Umbilical cord (tissue), 2 donors: ENCODE data around the gene FAM240A. TPM values are rescaled to one million over a fixed set of nuclear protein-coding genes. Genes with fewer than 3 reads are reported as not detected.
"Not testable (repeated sequence)": the region's sequence is repeated elsewhere in the genome, so short reads cannot be mapped to it uniquely, and the experiment has no call there.

ENCODE experiments used
- DNase-seq: peaks from one replicate; pipeline ENCODE4 v3.0.0-alpha.2; 2015; ENCODE audit warnings: low spot score
- total RNA-seq: library from RNA; depleted of rRNA; stranded (reverse); fragments of >200 nt; gene quantifications from one replicate; pipeline ENCODE4 v1.2.3, GENCODE V29; 2014; ENCODE audit warnings: low replicate concordance; ENCODE audit not compliant: insufficient read depth

The FAM240A gene
- total RNA-seq: 0.24 TPM

GRCh38 chr3:46612324-46612723 lies at the start of gene FAM240A:
Gene FAM240A (plus strand): TSS chr3:46612525. CDS start chr3:46612684, 159 bp downstream.
- DNase-seq: no peak

GRCh38 chr3:46564190-46565021 lies 47.9 kb upstream of the FAM240A start:
- no peak for DNase-seq

GRCh38 chr3:46565077-46565476 lies 47.2 kb upstream of the FAM240A start:
- no peak for DNase-seq

GRCh38 chr3:46565607-46566039 lies 46.7 kb upstream of the FAM240A start:
- peak; percentile 17 for DNase-seq

GRCh38 chr3:46566040-46566641 lies 46.2 kb upstream of the FAM240A start, which contains the start of gene LRRC2:
Gene LRRC2 (minus strand): TSS chr3:46566302. CDS start chr3:46551591, 14,711 bp downstream.
- peak; percentile 90 for DNase-seq

- DNase-seq: no peak
These were observed 40.6 kb upstream of the FAM240A start for GRCh38 chr3:46571684-46572083.

GRCh38 chr3:46573701-46574100 lies 38.6 kb upstream of the FAM240A start:
- no peak for DNase-seq

- no peak for DNase-seq
These were observed 38.1 kb upstream of the FAM240A start for GRCh38 chr3:46574243-46574646.

GRCh38 chr3:46574881-46575576 lies 37.3 kb upstream of the FAM240A start:
- no peak for DNase-seq

- no peak for DNase-seq
These were observed 36.6 kb upstream of the FAM240A start for GRCh38 chr3:46575577-46576222.

GRCh38 chr3:46576386-46576785 lies 35.9 kb upstream of the FAM240A start:
- no peak for DNase-seq

- no peak for DNase-seq
These were observed 35.4 kb upstream of the FAM240A start for GRCh38 chr3:46576879-46577278.

GRCh38 chr3:46577580-46578249 lies 34.6 kb upstream of the FAM240A start:
- DNase-seq: not testable (repeated sequence)

- DNase-seq: no peak
These were observed 33.2 kb upstream of the FAM240A start for GRCh38 chr3:46578973-46579755.

- no peak for DNase-seq
These were observed 32.5 kb upstream of the FAM240A start for GRCh38 chr3:46579756-46580286.

GRCh38 chr3:46580675-46581074 lies 31.6 kb upstream of the FAM240A start:
- no peak for DNase-seq

GRCh38 chr3:46584598-46585467 lies 27.5 kb upstream of the FAM240A start:
- no peak for DNase-seq

- no peak for DNase-seq
These were observed 26.3 kb upstream of the FAM240A start for GRCh38 chr3:46585799-46586693.
